ENCODE measurements around the gene CCDC85B.

The CCDC85B gene

DNA sequence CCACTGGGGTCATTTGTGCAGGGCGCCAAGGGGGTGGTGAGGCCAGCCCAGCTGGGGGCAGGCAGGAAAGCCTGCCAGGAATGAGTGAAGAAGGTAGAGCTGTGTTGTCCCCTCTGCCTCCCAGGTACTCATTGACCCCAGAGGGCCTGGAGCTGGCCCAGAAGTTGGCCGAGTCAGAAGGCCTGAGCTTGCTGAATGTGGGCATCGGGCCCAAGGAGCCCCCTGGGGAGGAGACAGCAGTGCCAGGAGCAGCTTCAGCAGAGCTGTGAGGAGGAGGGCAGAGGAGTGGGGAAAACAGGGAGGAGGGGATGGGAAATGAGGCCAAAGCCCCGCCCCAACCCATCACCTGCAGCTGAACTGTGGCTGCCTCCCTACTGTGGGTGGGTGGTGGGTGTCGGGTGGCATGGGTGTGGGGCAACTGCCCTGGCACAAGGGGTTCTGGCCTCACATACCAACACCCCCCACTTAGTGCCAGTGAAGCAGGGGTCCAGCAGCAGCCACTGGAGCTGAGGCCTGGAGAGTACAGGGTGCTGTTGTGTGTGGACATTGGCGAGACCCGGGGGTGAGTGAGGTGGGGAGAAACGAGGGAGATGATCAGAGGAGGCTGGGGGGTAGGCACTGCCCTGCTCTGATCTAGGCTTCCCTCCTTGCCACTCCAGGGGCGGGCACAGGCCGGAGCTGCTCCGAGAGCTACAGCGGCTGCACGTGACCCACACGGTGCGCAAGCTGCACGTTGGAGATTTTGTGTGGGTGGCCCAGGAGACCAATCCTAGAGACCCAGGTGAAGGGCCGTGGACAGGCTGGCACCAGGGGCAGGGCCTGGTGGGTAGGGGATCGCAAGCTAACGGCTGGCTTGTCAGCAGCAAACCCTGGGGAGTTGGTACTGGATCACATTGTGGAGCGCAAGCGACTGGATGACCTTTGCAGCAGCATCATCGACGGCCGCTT lies 27.3 kb upstream of the CCDC85B start:
- ChIA-PET POLR2A (interaction anchor here (0.9 kb wide), 1 partner anchor 25 kb away, joined by 6 read pairs; the partner anchor contains the start of gene FIBP), CTCF (interaction anchor here (6.1 to 17.2 kb wide), 2 partner anchors 8 to 22 kb away, joined by 133 to 535 read pairs; partner anchors contain the start of genes CCDC85B, CTSW, EFEMP2 and FIBP)
- TF ChIP-seq, protein P1, sequence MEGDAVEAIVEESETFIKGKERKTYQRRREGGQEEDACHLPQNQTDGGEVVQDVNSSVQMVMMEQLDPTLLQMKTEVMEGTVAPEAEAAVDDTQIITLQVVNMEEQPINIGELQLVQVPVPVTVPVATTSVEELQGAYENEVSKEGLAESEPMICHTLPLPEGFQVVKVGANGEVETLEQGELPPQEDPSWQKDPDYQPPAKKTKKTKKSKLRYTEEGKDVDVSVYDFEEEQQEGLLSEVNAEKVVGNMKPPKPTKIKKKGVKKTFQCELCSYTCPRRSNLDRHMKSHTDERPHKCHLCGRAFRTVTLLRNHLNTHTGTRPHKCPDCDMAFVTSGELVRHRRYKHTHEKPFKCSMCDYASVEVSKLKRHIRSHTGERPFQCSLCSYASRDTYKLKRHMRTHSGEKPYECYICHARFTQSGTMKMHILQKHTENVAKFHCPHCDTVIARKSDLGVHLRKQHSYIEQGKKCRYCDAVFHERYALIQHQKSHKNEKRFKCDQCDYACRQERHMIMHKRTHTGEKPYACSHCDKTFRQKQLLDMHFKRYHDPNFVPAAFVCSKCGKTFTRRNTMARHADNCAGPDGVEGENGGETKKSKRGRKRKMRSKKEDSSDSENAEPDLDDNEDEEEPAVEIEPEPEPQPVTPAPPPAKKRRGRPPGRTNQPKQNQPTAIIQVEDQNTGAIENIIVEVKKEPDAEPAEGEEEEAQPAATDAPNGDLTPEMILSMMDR (IDR thresholded peaks at IDR 0.05; ENCODE audit: control extremely low read depth, extremely low read depth, low read depth, missing control alignments) = no peak
- no peak for DNase-seq (ENCODE audit: extremely low spot score)

DNA sequence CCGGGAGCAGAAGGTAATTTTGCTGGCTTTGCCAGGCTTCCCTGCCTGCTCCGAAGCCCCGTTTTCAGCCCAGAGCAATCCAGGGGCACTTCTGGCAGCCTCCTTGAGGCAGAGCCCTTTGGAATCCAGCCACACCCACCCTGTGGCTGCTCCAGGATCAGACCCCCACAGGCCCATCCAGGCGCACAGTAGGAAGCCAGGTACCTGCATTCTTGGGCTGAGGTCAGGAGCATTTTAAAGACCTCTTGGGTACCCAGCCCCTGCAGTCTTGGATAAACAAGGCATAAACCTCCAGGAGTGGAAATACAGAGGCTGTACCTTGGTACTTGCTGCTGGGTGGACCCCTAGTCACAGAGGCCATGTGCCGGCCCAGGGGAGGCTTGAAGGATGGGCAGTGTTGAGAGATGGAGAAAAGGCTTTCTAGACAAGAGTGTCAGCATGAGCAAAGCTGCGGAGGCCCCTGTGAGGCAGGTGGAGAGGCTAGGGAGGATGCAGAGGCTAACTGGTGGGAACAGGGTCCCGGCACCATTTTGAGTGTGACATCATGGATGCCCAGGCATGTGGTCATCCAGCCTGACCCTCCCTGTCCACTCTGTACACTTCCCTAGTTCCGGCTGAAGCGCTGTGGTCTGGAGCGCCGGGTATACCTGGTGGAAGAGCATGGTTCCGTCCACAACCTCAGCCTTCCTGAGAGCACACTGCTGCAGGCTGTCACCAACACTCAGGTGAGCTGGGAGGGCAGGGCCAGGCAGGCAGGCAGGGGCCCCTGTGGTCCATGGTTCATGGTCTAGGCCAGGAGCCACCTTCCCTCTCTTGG lies 26.4 kb upstream of the CCDC85B start:
- TF ChIP-seq, protein P1 (IDR thresholded peaks at IDR 0.05; ENCODE audit: control extremely low read depth, extremely low read depth, low read depth, missing control alignments) = no peak
- CTCF ChIA-PET = interaction anchor here (6.1 to 17.2 kb wide), 2 partner anchors 7 to 21 kb away, joined by 133 to 535 read pairs; partner anchors contain the start of genes CCDC85B, CTSW, EFEMP2 and FIBP
- POLR2A ChIA-PET = interaction anchor here (0.9 kb wide), 1 partner anchor 24 kb away, joined by 6 read pairs; the partner anchor contains the start of gene FIBP
- DNase-seq (ENCODE audit: extremely low spot score) = no peak

DNA sequence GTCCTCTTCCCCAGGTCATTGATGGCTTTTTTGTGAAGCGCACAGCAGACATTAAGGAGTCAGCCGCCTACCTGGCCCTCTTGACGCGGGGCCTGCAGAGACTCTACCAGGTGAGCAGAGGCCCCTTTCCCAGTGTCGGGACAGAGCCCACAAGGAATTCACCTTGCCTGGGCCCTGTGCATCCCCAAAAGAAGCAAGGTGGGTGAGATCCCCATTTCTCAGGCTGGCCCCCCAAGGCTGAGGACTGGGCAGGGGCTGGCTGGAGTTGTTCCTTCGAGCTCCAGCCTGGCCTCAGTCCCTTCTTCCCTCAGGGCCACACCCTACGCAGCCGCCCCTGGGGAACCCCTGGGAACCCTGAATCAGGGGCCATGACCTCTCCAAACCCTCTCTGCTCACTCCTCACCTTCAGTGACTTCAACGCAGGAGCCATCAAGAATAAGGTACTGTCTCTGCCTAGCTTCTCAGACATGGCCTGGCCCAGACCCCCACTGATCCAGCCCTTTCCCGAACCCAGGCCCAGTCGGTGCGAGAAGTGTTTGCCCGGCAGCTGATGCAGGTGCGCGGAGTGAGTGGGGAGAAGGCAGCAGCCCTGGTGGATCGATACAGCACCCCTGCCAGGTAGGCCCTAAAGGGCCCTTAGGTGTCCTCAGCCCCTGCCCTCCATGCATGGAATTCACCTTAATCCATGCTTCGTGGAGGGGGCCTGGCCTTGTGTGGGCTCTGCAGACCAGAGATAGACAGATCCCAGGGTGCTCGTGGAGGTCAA lies 25.6 kb upstream of the CCDC85B start:
- ChIA-PET POLR2A (interaction anchor here (0.5 kb wide), 1 partner anchor 129 kb away, joined by 3 read pairs; no protein-coding TSS in a partner anchor), CTCF (interaction anchor here (17.2 kb wide), 1 partner anchor 21 kb away, joined by 535 read pairs; the partner anchor contains the start of genes CCDC85B, CTSW and FIBP)
- no peak for DNase-seq (ENCODE audit: extremely low spot score)
- TF ChIP-seq, protein P1 (IDR thresholded peaks at IDR 0.05; ENCODE audit: control extremely low read depth, extremely low read depth, low read depth, missing control alignments) = no peak

DNA sequence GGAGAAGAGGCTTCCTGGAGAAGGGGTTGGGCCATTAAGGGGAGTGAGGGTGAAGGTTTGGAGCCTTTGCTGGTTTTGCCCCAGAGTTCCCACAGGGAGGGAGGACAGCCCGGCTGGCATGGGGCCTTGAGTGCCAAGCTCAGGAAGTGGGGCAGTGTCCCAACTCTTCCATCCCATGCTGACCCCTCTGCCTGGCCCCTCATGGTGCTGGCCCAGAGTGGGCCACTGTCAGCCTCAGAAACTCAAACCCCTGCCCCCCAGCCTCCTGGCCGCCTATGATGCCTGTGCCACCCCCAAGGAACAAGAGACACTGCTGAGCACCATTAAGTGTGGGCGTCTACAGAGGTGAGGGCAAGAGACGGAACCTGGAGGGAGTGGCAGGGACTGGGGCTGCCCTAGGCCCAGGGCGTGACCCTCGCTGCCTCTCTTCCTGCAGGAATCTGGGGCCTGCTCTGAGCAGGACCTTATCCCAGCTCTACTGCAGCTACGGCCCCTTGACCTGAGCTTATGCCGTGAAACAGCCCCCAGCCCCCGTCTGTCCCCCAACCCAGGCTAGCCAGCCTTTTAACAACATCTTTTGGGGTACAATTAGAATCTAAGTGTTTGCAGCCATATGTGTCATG lies 24.8 kb upstream of the CCDC85B start:
- POLR2A ChIA-PET = interaction anchor here (0.5 kb wide), 1 partner anchor 128 kb away, joined by 3 read pairs; no protein-coding TSS in a partner anchor
- CTCF ChIA-PET = interaction anchor here (17.2 kb wide), 1 partner anchor 20 kb away, joined by 535 read pairs; the partner anchor contains the start of genes CCDC85B, CTSW and FIBP
- TF ChIP-seq, protein P1 (IDR thresholded peaks at IDR 0.05; ENCODE audit: control extremely low read depth, extremely low read depth, low read depth, missing control alignments) = no peak
- no peak for DNase-seq (ENCODE audit: extremely low spot score)

DNA sequence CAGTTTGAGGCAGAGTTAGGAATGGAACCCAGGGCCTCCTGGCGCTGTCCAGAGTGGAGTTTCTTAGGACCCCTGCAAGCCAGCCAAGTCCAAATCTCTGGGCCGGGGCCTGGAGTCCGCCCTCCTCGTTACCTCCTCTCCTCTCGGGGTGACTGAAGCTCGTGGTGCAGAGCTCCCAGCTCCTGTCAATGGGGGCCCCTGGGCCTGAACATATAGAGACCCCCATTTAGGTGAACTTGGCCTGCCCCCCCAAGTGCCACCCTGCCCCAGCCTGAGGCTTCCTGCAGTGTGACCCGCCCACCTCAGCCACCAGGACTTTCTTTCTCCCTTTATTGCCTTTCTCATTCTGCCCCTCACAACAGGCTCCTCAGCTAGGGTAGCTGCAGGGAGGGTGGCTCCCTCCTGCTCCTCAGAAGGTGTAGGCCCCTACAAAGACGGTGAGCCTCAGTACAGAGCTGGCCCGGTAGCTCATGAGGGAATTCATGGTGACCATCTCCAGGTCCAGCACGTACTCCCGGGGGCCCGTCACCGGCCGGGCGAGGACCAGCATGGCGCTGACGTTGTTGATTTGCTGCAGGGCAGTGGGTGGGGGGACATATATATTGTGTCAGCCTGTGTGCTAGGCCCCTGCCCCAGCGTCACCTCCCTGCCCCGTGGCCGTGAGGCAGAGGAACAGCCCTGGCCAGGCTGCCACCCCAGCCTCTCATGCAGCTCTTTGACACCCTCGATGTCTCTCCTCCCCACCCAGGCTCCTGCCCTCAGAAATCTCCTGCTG lies 23.8 kb upstream of the CCDC85B start:
- DNase-seq (ENCODE audit: extremely low spot score) = no peak
- ChIA-PET POLR2A (interaction anchor here (0.7 to 1.2 kb wide), 2 partner anchors 9 to 17 kb away, joined by 3 to 5 read pairs; partner anchors contain the start of gene CFL1), CTCF (interaction anchor here (1.1 to 17.2 kb wide), 2 partner anchors 19 to 29 kb away, joined by 3 to 535 read pairs; partner anchors contain the start of genes CCDC85B, CTSW and FIBP)
- TF ChIP-seq, protein P1 (IDR thresholded peaks at IDR 0.05; ENCODE audit: control extremely low read depth, extremely low read depth, low read depth, missing control alignments) = no peak
